ENCODE measurements around the gene ABHD14A.

DNA sequence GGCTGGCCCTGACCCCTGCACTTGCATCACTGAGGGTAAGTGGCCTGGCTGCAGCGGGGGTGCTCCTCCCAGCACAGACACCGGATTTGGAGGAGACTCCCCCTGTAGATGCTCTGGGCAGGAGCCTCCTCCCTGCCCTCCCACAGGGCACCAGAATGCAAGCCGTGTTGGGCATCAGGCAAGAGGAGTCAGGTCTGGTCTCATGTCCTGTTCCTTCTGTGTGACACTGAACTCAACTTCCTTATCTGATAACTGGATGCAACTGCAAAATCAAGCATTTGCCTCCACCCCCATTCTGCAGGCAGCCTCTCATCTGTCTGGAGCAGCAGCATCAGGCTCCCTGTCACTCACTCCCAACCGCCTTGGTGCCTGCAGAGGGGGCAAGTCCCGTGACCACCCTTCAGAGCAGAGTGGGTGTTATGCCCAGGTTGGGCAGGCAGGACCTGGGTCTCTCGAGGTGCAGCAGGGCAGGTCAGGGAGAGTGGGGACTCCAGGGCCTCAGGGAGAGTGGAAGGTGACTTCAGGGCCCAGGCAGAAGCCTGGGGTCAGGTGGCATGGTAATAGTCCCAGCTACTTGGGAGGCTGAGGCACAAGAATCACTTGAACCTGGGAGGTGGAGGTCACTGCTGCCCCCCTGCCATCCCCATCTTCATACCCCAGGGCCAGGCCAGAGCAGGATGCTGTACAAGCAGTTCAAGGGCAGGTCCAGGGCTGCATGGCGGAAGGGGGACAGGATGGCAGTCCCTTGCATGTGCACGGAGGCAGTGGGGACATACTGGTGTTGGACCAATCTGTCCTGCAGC is 31.4 kb downstream of the ABHD14A start:
- TF ChIP-seq, protein P1, sequence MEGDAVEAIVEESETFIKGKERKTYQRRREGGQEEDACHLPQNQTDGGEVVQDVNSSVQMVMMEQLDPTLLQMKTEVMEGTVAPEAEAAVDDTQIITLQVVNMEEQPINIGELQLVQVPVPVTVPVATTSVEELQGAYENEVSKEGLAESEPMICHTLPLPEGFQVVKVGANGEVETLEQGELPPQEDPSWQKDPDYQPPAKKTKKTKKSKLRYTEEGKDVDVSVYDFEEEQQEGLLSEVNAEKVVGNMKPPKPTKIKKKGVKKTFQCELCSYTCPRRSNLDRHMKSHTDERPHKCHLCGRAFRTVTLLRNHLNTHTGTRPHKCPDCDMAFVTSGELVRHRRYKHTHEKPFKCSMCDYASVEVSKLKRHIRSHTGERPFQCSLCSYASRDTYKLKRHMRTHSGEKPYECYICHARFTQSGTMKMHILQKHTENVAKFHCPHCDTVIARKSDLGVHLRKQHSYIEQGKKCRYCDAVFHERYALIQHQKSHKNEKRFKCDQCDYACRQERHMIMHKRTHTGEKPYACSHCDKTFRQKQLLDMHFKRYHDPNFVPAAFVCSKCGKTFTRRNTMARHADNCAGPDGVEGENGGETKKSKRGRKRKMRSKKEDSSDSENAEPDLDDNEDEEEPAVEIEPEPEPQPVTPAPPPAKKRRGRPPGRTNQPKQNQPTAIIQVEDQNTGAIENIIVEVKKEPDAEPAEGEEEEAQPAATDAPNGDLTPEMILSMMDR (IDR thresholded peaks at IDR 0.05; ENCODE audit: borderline replicate concordance, extremely low read depth, low read length, poor library complexity, severe bottlenecking): no peak
- no peak for TF ChIP-seq EZH2 (IDR thresholded peaks at IDR 0.05; ENCODE audit: borderline replicate concordance, low read depth, low read length, severe bottlenecking)

Data from DND-41 (cell line).